Forelimb muscle (tissue), 1 donor: ENCODE data around the gene EGFLAM. TPM values are rescaled to one million over a fixed set of nuclear protein-coding genes. Genes with fewer than 3 reads are reported as not detected.
A peak's percentile ranks its signal among the peaks of the same experiment; 100 is the strongest.

ENCODE experiments used
- DNase-seq: peaks from one replicate; pipeline ENCODE4 v3.0.0-alpha.2; 2013; ENCODE audit warnings: low read depth
- polyA plus RNA-seq: library from polyadenylated mRNA; unstranded; fragments of 120-200 nt; gene quantifications from one replicate; pipeline ENCODE4 v1.2.1, GENCODE V29; 2013; ENCODE audit not compliant: insufficient read length

EGFLAM gene
- polyA plus RNA-seq, 1 donor, result 46.6 TPM

GRCh38 chr5:38417658-38418017 lies 159.3 kb downstream of the EGFLAM start:
- DNase-seq, result no peak

DNA sequence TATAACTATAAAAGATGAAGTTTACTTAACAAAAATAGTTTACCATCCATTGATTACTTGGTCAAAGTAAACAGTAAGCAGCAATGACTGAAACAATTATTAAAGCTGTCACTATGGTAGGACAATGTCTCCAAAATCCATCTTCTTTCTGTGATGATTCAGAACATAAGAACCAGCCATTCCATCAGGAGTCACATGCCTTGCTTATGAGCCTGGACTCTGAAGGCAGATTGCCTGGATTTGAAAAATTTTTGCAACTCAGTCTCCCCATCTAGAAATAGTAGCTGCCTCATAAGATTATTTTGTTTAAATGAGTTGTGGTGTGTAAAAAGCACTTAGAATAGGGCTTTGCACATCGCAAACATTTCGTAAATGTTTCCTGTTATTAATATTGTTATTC lies 161.9 kb downstream of the EGFLAM start:
- no peak for DNase-seq

- DNase-seq, result peak; percentile 11
Measured at GRCh38 chr5:38420691-38421390, 162.5 kb downstream of the EGFLAM start.

DNA sequence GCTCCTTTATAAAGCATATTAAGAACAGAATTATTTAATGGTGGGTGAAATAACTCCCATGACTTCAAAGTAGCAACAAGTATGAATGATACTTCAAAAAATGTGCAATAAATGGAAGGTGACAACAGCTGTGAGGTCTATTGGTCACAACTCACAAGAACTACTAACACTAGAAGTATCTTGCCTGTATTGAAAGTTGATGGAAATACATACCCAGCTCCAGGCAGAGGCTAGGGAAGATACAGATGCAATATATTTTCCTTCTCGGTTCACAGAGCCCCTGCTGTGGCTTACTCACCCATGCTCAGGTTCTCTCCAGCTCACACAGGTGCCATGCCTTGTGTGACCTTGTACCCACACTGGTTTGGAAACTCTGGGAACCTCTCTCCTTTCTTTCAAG lies 164.3 kb downstream of the EGFLAM start:
- DNase-seq, result no peak

GRCh38 chr5:38423276-38424147 lies 165.2 kb downstream of the EGFLAM start:
- DNase-seq, result no peak

- no peak for DNase-seq
Measured at GRCh38 chr5:38424148-38425060, 166.0 kb downstream of the EGFLAM start.

DNA sequence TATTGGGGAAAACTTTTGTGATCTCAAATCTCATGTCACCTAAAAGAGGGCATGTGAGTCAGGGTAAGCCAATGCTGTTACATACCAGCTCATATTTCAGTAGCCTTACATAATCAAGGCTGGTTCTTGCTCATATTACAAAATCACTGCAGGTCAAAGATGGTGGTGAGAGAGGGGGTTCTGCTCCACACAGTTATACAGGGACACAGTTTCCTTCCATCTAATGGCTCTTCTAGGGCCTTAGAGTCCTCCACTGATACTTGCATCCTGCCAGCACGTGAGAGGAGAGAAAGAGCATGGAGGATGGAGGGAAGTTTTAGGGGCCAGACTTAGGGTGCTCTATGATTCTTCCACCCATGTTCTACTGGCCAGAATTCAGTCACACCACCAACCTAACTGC lies 168.1 kb downstream of the EGFLAM start:
- no peak for DNase-seq

- DNase-seq, result no peak
Measured at GRCh38 chr5:38426986-38427950, 168.9 kb downstream of the EGFLAM start.

DNA sequence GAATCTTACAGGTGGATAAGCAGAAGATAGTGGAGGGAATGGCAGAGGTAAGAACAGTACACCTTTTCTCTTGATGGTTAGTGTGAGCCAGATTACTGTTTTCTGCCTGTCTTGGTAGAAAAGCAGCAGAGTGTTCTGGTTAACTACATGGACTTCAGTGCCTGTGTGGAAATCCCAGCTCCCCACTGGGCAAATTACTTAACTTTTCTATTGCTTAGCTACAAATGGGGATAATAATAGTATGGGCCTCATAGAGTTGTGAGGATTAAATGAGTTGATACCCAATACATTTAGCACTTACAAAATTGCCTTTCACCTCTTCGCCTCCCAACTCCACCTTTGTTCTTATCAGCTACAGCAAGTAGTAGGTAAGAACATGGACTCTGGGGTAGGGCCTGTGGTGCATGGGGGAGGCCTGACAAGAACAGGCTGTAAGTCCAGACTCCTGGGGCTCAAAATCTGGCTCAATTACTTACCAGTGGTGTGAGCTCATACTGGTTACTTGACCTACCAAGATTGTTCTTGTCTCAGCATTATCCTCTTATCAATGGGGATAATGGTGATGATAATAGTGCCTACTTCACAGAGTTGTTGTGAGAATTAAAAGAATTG lies 173.0 kb downstream of the EGFLAM start:
- no peak for DNase-seq

GRCh38 chr5:38433160-38433861 lies 175.0 kb downstream of the EGFLAM start:
- no peak for DNase-seq

DNA sequence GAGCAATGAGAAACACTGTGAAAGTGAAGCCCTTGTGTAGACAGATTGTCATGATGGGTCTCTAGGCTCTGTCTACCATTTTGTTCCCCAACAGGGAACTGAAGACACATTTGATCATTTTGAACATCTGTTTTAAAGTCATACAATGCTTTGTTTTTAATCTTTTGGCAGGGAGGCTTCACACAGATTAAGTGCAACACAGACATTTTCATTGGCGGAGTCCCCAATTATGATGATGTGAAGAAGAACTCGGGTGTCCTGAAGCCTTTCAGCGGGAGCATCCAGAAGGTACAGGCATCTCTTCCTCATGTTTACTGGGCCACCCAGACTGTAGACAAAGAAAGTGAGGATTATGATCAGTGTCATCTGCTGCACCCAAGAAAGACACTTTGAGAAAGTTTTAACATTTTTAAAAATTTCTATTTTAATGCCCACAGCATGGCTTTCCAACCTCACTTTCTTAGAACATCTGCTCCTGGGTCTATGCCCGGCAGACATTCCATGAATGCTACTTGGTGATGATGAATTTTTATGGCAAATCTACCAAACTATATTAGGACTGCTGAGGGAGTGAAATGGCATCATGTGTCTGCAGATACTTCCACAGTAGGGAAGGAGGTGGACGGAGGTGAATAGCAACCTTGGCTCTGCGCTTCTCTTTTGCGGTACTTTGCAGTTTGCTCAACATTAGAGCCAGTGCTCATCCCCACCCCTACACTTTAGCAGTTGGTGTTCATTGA lies 176.8 kb downstream of the EGFLAM start:
- no peak for DNase-seq

GRCh38 chr5:38438757-38439156 lies 180.4 kb downstream of the EGFLAM start:
- no peak for DNase-seq

- peak; percentile 81 for DNase-seq
Measured at GRCh38 chr5:38441453-38442246, 183.3 kb downstream of the EGFLAM start.

DNA sequence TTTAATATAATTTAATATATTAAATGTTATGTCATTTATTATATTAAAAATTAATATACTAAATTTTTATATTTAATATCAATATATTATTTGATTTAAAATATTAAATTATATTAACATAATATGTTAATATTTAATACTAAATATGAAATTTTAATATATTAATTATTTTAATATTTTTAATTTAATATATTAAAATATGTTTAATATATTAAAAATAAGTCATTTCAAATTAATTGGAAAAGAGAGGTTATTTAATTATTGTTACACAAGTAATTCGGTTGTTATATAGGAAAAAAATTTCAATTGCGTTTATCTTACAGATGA lies 183.9 kb downstream of the EGFLAM start:
- DNase-seq, result no peak

- no peak for DNase-seq
Measured at GRCh38 chr5:38443390-38443789, 185.0 kb downstream of the EGFLAM start.

- DNase-seq, result no peak
Measured at GRCh38 chr5:38445374-38446028, 187.1 kb downstream of the EGFLAM start.

GRCh38 chr5:38446029-38446522 lies 187.7 kb downstream of the EGFLAM start:
- no peak for DNase-seq

GRCh38 chr5:38447056-38447455 lies 188.7 kb downstream of the EGFLAM start:
- no peak for DNase-seq
